OCI-LY3 (cell line): ENCODE measurements around the gene LINC01488.

Experiments used
- H2AFZ ChIP-seq: fragments of 200-600, 300-600 bp; shearing (Covaris generic); 2 replicates; pipeline ENCODE4 v1.6.0; 2014; ENCODE audit warnings: antibody characterized with exemption, low read depth, low read length
- H3K27ac ChIP-seq: fragments of 200-600, 300-600 bp; sonication (generic); 2 replicates; pipeline ENCODE4 v1.5.1; 2014; ENCODE audit warnings: mild to moderate bottlenecking, low read length, moderate library complexity, mixed read lengths
- H3K27me3 ChIP-seq: fragments of 200-600, 300-600 bp; sonication (generic); 2 replicates; pipeline ENCODE4 v1.6.1; 2014; ENCODE audit warnings: low read depth, low read length, mixed read lengths
- H3K36me3 ChIP-seq: fragments of 200-600, 300-600 bp; sonication (generic); replicated peaks from 2 replicates; pipeline ENCODE3; 2014; ENCODE audit warnings: low read depth, low read length, mixed read lengths
- H3K4me1 ChIP-seq: fragments of 300-600, 200-600 bp; sonication (generic); 2 replicates; pipeline ENCODE4 v1.6.1; 2014; ENCODE audit warnings: low read length, mixed read lengths
- H3K4me2 ChIP-seq: fragments of 200-600, 300-600 bp; sonication (generic); 2 replicates; pipeline ENCODE4 v1.6.1; 2014; ENCODE audit warnings: low read length, mixed read lengths
- H3K4me3 ChIP-seq: fragments of 300-600, 200-600 bp; sonication (generic); 2 replicates; pipeline ENCODE4 v1.5.1; 2014; ENCODE audit warnings: antibody characterized with exemption, mild to moderate bottlenecking, low read length, moderate library complexity
- H3K79me2 ChIP-seq: fragments of 300-600, 200-600 bp; shearing (Covaris generic); 2 replicates; pipeline ENCODE4 v1.6.1; 2014; ENCODE audit warnings: mild to moderate bottlenecking, low read length, mixed read lengths
- H3K9ac ChIP-seq: fragments of 300-600, 200-600 bp; shearing (Covaris generic); 2 replicates; pipeline ENCODE4 v1.6.0; 2014; ENCODE audit warnings: mild to moderate bottlenecking, low read length, moderate library complexity
- H3K9me3 ChIP-seq: fragments of 200-600, 300-600 bp; shearing (Covaris generic); 2 replicates; pipeline ENCODE4 v1.6.1; 2014; ENCODE audit warnings: low read length, mixed read lengths; ENCODE audit not compliant: insufficient read depth
- H4K20me1 ChIP-seq: fragments of 200-600, 300-600 bp; sonication (generic); 2 replicates; pipeline ENCODE4 v1.6.1; 2016; ENCODE audit warnings: low read length, mixed read lengths; ENCODE audit not compliant: insufficient read depth
- EZH2phosphoT487 ChIP-seq: fragments of 200-600 bp; shearing (Covaris generic); IDR thresholded peaks from 2 replicates; pipeline ENCODE4 v1.6.1; 2018; ENCODE audit warnings: antibody characterized with exemption, mixed run types, low read depth
- TF ChIP-seq, protein P1 (sequence below): fragments of 200-600, 300-600 bp; sonication (generic); IDR thresholded peaks from 2 replicates; pipeline ENCODE4 v1.5.1; 2014; ENCODE audit warnings: antibody characterized with exemption, low read length, low read depth

The LINC01488 gene

DNA sequence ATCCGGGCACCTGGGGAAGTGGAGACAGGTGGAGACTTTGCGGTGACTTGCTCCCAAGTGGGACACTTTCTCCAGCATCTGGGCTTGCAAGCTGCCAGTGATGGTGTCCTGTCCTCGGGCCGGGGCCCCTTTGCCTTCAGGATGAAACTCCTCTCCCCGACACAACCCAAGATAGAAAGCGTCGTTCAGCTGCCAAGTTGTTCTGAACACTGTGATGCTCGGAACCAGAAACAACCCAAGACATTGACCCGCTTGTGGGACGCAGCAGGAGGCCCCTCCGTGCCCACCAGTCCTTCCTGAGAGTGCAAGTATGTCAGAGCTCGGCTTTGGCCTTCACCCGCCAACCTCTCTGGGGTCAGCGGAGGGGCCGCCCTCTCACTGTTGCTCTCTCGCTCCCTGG lies 31.3 kb downstream of the LINC01488 start:
- Histone ChIP-seq H3K4me2 (no peak overlapping the region), H3K4me3 (no peak overlapping the region), H3K9ac (no peak overlapping the region), H3K4me1 (peaks cover 16% of the 10 kb centered on the region), H3K9me3 (peaks cover 31% of the 10 kb centered on the region), H3K79me2 (no peaks in the 10 kb centered on the region), H3K27ac (no peak overlapping the region), H3K27me3 (peaks cover 7% of the 10 kb centered on the region), H4K20me1 (no peaks in the 10 kb centered on the region), H2AFZ (no peak overlapping the region), H3K36me3 (peaks cover 22% of the 10 kb centered on the region)
- TF ChIP-seq EZH2phosphoT487, result no peak
- TF ChIP-seq, protein P1, sequence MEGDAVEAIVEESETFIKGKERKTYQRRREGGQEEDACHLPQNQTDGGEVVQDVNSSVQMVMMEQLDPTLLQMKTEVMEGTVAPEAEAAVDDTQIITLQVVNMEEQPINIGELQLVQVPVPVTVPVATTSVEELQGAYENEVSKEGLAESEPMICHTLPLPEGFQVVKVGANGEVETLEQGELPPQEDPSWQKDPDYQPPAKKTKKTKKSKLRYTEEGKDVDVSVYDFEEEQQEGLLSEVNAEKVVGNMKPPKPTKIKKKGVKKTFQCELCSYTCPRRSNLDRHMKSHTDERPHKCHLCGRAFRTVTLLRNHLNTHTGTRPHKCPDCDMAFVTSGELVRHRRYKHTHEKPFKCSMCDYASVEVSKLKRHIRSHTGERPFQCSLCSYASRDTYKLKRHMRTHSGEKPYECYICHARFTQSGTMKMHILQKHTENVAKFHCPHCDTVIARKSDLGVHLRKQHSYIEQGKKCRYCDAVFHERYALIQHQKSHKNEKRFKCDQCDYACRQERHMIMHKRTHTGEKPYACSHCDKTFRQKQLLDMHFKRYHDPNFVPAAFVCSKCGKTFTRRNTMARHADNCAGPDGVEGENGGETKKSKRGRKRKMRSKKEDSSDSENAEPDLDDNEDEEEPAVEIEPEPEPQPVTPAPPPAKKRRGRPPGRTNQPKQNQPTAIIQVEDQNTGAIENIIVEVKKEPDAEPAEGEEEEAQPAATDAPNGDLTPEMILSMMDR, result no peak

DNA sequence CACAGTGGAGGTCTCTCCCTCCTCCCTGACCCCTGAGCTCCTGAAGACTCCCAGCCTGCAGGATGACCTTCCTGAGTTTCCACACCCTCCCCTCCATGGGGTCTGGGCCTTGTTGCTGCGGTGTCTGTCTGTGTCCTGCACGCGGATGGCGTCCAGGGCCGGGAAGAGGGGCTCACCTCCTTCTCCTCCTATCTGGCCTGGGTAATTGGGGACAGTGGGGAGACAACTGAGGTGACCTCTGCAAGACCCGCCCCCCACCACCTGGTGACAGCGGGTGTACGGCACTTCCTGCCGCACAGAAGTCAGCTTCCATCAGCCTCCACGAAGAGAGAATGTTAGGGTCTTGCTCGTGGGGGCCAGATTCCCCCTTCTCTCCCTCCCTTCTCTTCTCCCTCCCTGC lies 31.7 kb downstream of the LINC01488 start:
- H3K4me2 ChIP-seq, result no peak overlapping the region
- no peak overlapping the region for H3K9ac ChIP-seq
- H3K36me3 ChIP-seq, result peaks cover 22% of the 10 kb centered on the region
- H3K4me1 ChIP-seq, result peaks cover 16% of the 10 kb centered on the region
- H3K27me3 ChIP-seq, result peaks cover 6% of the 10 kb centered on the region
- H4K20me1 ChIP-seq, result no peaks in the 10 kb centered on the region
- H3K27ac ChIP-seq, result no peak overlapping the region
- H3K4me3 ChIP-seq, result no peak overlapping the region
- TF ChIP-seq EZH2phosphoT487, result no peak
- TF ChIP-seq, protein P1, result no peak
- no peak overlapping the region for H2AFZ ChIP-seq
- H3K9me3 ChIP-seq, result peaks cover 34% of the 10 kb centered on the region
- no peaks in the 10 kb centered on the region for H3K79me2 ChIP-seq

DNA sequence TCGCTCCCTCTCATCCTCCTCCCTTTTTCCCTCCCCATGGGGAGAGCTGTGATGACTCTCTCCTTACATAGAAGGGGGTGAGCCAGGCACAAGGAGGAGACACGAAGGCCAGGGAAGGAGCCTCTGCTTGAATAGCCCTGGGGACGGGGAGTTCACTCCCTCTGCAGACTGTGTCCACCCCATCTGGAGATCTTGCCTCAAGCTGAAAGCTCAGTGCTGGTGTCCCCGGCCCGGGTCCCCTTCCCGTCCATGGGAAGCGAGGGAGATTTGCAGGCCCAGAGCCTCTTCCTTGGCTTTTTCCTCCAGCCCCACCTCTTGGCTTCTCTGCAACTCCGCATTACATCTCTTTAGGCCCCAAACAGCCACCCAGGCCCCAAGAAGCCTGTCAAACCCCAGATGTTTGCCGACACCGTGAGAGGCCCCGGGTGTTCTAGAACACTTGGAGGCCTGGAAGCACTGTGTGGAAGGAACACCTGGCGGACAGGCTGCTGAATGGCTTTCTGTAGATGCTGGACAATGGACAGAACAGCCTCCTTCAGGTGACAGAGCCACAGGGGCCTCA lies 32.3 kb downstream of the LINC01488 start:
- no peak for TF ChIP-seq EZH2phosphoT487
- TF ChIP-seq, protein P1, result no peak
- no peak overlapping the region for H3K4me2 ChIP-seq

DNA sequence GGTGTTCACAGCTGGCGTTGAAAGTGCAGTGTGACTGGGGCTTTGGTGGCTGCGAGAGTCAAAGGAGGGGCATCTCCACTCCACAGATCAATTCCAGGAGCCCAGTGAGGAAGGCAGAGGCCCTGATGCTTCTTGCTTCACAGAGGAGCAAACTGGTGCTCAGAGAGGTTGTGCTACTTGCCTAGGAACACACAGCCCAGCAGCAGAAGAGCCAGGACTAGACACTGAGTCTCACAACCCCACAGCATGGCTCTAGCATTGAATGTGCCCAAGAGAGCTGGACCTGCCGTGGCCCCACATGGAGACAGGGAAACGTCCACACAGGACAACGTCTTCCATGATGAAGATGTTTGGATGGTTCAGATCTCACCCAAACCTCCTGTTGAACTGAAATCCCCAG lies 33.3 kb downstream of the LINC01488 start:
- peaks cover 7% of the 10 kb centered on the region for H3K27me3 ChIP-seq
- peaks cover 25% of the 10 kb centered on the region for H3K36me3 ChIP-seq
- H3K9ac ChIP-seq, result no peak overlapping the region
- peaks cover 16% of the 10 kb centered on the region for H3K4me1 ChIP-seq
- no peaks in the 10 kb centered on the region for H4K20me1 ChIP-seq
- no peaks in the 10 kb centered on the region for H3K79me2 ChIP-seq
- no peak overlapping the region for H3K4me3 ChIP-seq
- TF ChIP-seq EZH2phosphoT487, result no peak
- TF ChIP-seq, protein P1, result no peak
- H3K4me2 ChIP-seq, result no peak overlapping the region
- H3K9me3 ChIP-seq, result peaks cover 43% of the 10 kb centered on the region
- H3K27ac ChIP-seq, result no peak overlapping the region
- H2AFZ ChIP-seq, result no peak overlapping the region

More for the DNA sequence above, 32.3 kb downstream of the LINC01488 start:
- Histone ChIP-seq H3K4me3 (no peak overlapping the region), H3K27ac (no peak overlapping the region), H3K79me2 (no peaks in the 10 kb centered on the region), H4K20me1 (no peaks in the 10 kb centered on the region), H3K27me3 (peaks cover 3% of the 10 kb centered on the region; the same call in 1 of the 2 replicates), H3K9me3 (peaks cover 37% of the 10 kb centered on the region), H3K9ac (no peak overlapping the region), H3K4me1 (peaks cover 16% of the 10 kb centered on the region), H3K36me3 (peaks cover 22% of the 10 kb centered on the region), H2AFZ (no peak overlapping the region)
